Measurements from ENCODE around the gene CACNB4.
"Not testable (repeated sequence)": the region's sequence is repeated elsewhere in the genome, so short reads cannot be mapped to it uniquely, and the experiment has no call there.

CACNB4 gene

DNA sequence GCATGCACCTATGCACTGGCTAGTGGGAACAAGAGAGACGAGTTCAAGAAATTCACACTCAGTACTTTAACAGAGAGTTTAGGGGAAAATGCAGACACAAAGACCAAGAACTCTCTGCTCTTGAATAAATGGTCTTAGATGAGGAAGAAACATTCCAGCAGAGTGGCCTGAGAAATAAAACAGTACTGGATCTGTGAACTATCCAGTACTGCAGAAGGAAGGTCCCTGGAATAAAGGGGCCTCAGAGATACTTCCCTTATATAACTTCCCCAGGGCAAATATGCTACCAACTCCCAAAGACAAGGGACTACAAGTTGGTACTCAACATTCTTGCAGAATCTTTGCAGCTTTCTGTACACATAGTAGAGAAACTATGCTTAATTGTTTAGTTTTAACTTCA lies 199.7 kb downstream of the CACNB4 start:
- DNase-seq = no peak

DNA sequence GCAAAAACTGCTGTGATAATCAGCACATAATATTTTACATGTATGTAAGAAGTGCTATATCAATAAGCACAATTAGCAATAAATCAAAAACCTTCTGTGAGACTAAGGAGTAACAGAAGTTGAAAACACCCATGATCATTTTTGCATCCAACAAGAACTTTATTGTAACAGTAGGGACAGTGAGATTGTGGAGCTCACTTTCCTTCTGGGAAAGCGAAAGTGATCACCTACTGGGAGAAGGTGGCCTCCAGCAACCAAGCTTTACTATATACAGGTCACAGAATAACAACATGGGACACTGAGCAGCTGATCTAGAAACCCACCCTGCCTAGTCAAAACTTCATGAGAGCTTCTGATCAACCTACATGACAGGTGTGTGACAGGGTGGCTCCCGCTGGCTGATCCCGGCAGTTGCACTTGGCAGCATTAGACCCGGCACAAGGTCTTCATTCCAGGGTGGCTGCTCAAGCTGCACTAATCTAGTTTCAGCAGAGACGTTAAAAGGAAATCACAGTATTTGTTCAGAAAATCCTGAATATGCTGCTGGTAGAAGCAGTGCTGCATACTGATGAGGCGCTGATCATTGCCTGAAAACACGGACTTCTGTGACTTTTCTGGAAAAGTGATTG lies 207.2 kb downstream of the CACNB4 start:
- no peak for DNase-seq

DNA sequence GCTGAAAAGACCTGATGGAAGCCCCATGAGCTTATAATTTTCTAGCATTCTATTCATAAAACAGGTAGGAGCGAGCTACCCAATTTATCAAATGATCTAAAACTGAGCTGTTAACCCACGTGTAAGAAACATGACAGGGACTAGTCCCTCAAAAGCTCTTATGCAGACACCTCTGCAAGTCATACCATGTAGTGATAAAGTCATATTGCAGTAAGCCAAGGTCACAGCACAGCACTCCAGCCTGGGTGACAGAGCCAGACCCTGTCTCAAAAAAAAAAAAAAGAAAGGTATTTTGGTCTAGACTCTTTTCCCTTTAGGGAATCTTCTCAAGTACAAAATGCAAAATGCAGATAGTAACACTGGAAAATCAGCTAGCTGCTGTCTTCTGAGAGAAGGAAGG lies 211.7 kb downstream of the CACNB4 start:
- DNase-seq = no peak

DNA sequence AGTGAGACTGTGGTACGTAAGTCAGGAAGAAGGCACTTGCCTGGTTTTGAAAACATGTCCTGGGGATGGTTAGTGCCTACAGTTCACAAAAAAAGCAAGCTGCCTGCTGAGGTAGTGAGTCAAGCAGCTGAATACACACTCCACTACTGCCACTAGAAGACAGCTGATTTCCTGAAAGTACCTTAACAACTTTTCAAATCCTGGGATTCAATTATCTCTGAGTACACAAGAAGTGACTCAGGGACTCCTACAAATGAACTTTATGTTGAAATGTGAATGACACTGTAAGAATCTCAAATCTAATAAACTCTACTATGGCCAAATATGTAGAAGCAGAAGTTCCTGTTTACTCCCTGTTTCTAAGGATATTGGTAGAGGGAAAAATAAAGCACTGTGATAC lies 212.6 kb downstream of the CACNB4 start:
- DNase-seq = no peak

DNA sequence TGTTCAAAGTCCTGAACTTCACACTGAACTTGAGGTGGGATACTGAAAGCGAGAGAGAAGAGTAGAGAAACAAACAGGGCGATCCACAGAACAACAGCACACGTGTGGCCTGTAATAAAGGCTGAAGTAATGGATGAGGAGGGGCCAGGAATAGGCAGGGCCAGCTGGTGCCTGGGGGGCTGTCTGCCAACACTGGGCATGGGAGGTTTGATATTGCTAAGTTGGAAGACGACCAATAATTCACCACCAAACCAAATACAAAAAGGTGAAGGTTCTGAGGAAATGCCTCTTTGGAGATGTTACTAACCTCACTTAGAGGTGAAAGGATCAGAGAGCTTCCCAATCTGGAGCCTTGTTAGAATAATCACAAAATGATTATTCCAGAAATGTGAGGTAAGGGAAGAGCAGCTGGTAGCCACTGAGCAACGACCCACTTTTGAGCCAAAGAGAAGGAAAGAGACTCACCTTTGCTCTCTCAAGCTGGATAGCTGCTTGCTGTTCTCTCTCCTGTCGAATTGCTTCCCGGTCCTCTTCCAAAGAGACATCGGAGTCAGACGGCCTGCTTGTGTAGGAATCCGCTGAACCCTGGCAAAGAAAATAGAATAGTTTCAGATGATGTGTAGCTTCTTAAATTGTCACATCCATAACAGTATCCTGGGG lies 215.9 kb downstream of the CACNB4 start:
- DNase-seq = no peak

GRCh38 chr2:151881342-151881741 lies 217.5 kb downstream of the CACNB4 start:
- no peak for DNase-seq

- DNase-seq = no peak
These were observed 218.3 kb downstream of the CACNB4 start for GRCh38 chr2:151880586-151880985.

DNA sequence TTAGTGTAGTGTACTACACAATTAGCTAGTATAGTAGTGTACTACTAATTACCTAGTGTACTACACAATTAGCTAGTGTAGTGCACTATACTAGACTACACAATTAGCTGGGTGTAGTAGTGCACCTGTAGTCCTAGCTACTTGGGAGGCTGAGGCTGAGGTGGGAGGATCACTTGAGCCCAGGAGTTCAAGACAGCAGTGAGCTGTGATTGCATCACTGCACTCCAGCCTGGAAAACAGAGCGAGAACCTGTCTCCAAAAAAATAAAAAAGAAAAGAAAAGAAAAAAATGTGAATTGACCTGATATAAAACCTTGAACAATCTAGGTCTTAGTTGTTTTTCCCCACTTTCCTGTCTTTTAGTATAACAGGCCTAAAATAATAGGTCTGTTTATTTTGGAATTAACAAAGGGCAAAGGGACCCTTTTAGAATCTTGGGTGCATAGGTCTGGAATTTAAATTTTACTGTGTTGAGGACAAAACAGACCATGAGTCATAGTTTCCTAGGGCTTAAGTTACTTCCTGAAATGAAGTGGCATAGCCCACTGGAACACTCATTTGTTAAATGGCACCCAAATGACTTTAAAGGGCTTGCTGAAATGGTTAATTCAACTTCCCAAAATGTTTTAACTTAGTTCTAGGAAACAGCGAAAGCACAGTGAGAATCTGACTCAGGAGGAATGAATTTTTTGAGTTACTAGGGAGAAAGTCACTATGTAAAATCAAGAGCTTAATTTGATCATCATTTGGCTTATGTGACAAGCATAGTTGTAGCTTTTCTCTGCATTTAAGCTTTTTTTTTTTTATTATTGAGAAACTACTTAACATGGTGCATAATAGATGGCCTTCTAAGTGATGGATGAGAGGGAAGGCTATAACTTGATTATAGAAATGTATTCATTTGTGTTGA lies 219.9 kb downstream of the CACNB4 start:
- no peak for DNase-seq

GRCh38 chr2:151878204-151878603 lies 220.6 kb downstream of the CACNB4 start:
- DNase-seq = no peak

DNA sequence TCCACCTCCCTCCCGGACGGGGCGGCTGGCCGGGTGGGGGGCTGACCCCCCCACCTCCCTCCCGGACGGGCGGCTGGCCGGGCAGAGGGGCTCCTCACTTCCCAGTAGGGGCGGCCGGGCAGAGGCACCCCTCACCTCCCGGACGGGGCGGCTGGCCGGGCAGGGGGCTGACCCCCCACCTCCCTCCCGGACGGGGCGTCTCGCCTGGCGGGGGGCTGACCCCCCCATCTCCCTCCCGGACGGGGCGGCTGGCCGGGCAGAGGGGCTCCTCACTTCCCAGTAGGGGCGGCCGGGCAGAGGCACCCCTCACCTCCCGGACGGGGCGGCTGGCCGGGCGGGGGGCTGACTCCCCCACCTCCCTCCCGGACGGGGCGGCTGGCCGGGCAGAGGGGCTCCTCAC lies 223.2 kb downstream of the CACNB4 start:
- not testable (repeated sequence) for DNase-seq

DNA sequence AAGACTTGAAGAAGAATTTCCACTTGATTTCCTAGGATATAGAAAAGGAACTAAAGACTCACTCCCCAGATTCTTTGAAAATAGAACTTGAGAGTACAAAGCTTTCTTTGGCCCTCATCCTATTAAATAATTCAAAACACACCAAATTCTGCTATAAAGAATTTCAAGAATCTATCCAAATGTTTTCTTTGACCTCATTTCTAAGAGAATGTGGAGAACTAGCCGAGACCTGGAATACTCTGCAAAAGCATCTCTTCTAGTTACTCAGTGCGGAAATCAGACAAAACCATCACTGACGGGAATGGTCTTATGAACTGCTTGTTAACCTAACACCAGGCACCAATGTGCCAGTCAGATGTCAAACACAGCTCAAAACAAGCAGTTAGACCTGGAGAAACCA lies 226.4 kb downstream of the CACNB4 start:
- DNase-seq = no peak

DNA sequence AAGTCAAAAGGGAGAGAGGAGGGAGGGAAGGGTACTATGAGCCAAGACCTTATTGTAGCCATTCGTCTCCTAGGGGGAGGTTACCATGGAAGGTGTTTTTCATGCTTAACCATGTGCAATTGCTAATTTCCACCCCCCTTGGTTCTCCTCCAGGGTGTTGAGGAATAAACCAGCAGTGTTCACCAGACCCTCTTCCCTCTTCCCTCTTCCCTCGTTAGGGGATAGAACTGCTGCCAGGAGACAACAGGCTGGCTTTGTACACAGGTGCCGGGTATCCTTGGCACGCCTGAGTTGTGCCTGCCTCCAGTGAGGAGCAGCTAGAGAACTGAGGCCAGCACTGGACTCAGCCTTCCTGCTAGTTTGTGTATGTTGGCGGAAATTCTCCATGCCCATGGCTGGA lies 229.6 kb downstream of the CACNB4 start:
- no peak for DNase-seq

DNA sequence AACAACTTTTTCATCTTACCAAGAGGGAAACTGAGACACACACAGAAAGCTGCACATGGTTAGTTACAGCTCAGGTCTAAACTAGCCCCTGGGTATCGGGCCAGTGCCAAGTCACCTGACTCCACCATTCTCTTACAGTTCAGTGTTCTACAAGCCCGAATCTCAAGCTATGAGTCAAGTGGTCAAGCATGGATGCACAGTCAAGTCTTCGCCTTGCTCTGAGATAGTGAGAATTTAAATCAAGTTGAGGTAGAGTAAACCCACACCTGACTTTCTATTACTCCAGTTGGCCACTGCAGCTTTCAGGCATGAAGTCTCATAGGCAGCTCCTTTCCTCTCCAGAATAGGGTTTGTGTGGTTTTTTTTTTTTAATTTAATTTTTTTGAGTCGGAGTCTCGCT lies 236.1 kb downstream of the CACNB4 start:
- DNase-seq = no peak

- no peak for DNase-seq
These were observed 237.7 kb downstream of the CACNB4 start for GRCh38 chr2:151861174-151861573.

DNA sequence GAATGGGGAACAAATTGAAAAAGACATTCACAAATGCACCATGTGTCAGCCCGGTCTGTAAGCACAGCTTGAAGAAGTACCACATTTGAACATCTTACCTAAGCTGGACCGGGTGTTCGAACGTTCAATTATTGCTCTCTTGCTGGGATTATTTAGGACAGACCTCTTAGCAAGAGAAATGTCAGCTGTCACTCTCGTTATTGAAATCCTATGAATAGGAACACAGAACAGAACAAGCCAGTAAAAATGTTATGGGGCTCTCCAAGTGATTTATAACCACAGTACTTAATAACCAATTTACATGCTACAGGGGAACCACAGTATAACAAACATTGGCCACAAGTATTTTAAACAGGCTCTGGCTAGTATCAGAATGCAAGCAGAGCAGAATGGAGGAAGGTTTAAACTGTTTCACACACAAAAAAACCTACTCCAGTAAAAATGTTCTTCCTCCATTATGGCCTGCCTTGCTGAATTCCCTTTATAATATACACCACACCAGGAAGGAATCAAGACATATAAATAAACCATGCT lies 238.2 kb downstream of the CACNB4 start:
- no peak for DNase-seq

GRCh38 chr2:151860210-151860609 lies 238.6 kb downstream of the CACNB4 start:
- DNase-seq = no peak

- DNase-seq = no peak
These were observed 241.2 kb downstream of the CACNB4 start for GRCh38 chr2:151857650-151858049.

DNA sequence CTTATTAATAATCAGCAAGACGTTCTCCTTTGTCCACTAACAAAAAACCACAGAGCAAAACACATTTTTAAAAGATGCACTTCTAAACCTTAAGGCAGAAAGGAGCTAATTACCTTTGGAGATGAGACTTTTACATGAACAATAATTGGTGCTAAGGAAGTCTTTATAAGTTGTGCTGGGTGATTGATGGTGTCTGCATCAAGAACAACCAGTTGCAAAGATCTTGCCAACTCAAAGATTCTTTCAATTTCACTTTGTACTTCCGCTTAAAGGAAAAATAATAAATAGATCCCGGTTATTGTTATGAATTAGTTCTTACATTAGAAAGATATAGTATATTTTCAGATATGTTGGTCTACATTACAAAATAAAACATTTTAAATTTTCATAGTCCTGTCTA lies 243.7 kb downstream of the CACNB4 start:
- no peak for DNase-seq

DNA sequence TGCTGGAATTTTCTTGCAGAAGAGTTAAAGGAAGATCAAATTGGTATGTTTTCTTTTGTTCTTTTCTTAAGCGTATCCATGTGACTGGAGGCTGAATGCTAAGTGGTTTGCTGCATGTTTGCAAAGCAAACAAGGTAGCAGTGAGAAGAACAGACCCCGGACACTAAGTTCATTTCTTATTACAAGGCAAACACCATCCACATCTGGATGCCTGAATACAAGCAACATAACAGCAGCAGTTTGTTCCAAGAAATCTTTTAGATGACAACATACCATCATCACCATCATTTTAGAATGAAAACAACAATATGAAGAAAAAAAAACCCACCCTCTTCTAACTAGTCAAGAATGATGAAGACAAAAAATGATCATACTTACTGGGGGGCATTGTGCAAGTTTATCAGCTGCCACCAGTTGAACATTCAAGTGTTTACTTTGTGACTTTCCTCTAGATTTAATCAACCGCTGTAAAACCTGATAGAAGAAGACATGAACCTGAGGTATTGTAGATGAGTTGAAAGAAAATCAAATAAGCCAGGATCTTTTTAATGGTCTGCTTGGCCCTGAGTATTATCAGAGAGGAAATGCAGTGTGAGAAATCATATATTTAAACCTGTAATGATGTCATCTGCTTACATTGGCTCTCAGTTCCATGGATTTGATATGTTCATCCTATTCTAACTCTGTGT lies 245.6 kb downstream of the CACNB4 start:
- no peak for DNase-seq

GRCh38 chr2:151852260-151853069 lies 246.4 kb downstream of the CACNB4 start:
- DNase-seq = no peak

DNA sequence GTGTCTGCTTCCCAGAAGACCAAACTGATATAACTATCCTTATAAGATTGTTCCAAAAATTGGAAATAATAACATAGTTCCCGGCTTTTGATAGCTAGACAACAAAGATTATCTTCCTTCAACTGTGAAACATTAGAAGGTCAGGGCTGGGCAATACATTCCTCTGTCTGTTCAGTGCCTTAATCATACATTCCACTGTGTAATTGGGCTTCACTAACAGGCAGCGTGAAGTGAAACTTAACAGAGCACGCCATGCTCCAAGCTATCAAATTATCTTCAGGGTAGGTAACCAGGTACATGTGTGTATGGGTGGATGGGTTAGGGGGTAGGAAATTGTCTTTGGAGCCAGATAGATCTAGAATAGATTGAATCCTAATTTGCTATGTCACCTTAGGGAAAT lies 247.1 kb downstream of the CACNB4 start:
- DNase-seq = no peak

- peak; percentile 8 for DNase-seq
These were observed 249.3 kb downstream of the CACNB4 start for GRCh38 chr2:151849413-151850010.

All from NCI-H748 treated with DMSO at 0.1 percent for 48 hours (cell line).